K562 (cell line): ENCODE measurements around the gene PPARG. TPM values are rescaled to one million over a fixed set of nuclear protein-coding genes. Genes with fewer than 3 reads are reported as not detected.

ENCODE experiments used
- ATAC-seq: fragments of 200-7000 bp; cut with Tn5 transposase; 3 replicates; pipeline ENCODE4 v1.9.1; 2020; ENCODE audit warnings: moderate library complexity
- BruUV-seq: library from RNA; stranded (reverse); fragments of 400-500 nt; replicated peaks from 2 replicates; lab custom pipeline; 2021; lab: Mats Ljungman, UMichigan
- CTCF ChIA-PET: fragments of 300-600 bp; formaldehyde crosslinking; extraction: SDS; loops from one replicate; lab custom pipeline; 2021; ENCODE audit warnings: low intra/inter-chr PET ratio; lab: Yijun Ruan, JAX
- POLR2A ChIA-PET: fragments of 300-600, 350-650 bp; sonication (Branson Sonifier 250); formaldehyde crosslinking; extraction: SDS; loops from one replicate; lab custom pipeline; 2021; ENCODE audit warnings: antibody characterized with exemption, inconsistent platforms; lab: Yijun Ruan, JAX
- DNase-seq, 4 experiments: peaks; one replicate each; pipeline versions ENCODE4 v3.0.0 to v3.0.0-alpha.2; 2011 to 2018; ENCODE audit warnings: low spot score in 3 of 4, mixed read lengths in 3 of 4; ENCODE audit errors: extremely low read depth in 1 of 4
- FAIRE-seq: peaks from 2 replicates; lab custom pipeline; 2011; peaks lifted over from hg19 to GRCh38; lab: Jason Lieb, UNC
- H2AFZ ChIP-seq: 2 replicates; pipeline ENCODE4 v1.6.0; 2011; ENCODE audit warnings: low read depth, low read length, control low read depth, inconsistent platforms
- H3K27ac ChIP-seq: fragments of 200-600 bp; 3 replicates; pipeline ENCODE4 v1.8.0; 2011; ENCODE audit warnings: low read depth, mild to moderate bottlenecking, control low read depth, inconsistent platforms, low read length, moderate library complexity, mixed read lengths; ENCODE audit errors: extremely low read depth
- H3K27me3 ChIP-seq, 2 experiments: fragments of 300-600 bp in 1 of 2; 2 replicates in 1 of 2; 3 replicates in 1 of 2; pipeline versions ENCODE4 v1.6.0 to v1.8.0; 2011; ENCODE audit warnings: inconsistent platforms in 2 of 2, low read length in 2 of 2, mild to moderate bottlenecking in 1 of 2, mixed read lengths in 1 of 2, moderate library complexity in 1 of 2; ENCODE audit not compliant: control insufficient read depth in 2 of 2, insufficient read depth in 2 of 2
- H3K36me3 ChIP-seq: fragments of 300-600 bp; 3 replicates; pipeline ENCODE4 v1.8.0; 2011; ENCODE audit warnings: mild to moderate bottlenecking, low read length, inconsistent platforms; ENCODE audit not compliant: control insufficient read depth, insufficient read depth
- H3K4me1 ChIP-seq, 2 experiments: fragments of 200-600 bp in 1 of 2; replicated peaks in 1 of 2; 2 replicates in 1 of 2; 3 replicates in 1 of 2; pipeline versions ENCODE4 v1.5.1 to v1.8.0; 2011; ENCODE audit warnings: inconsistent platforms in 2 of 2, low read length in 2 of 2, mild to moderate bottlenecking in 1 of 2, mixed read lengths in 1 of 2, moderate library complexity in 1 of 2; ENCODE audit not compliant: control insufficient read depth in 2 of 2, insufficient read depth in 2 of 2
- H3K4me2 ChIP-seq: 2 replicates; pipeline ENCODE4 v1.6.1; 2011; ENCODE audit warnings: low read length, control low read depth, inconsistent platforms, mixed read lengths; ENCODE audit not compliant: insufficient read depth
- H3K4me3 ChIP-seq: fragments of 200-600 bp; sonication (generic), shearing (Covaris generic); 2 replicates; pipeline ENCODE4 v1.5.1; 2016; ENCODE audit warnings: control low read depth, inconsistent platforms
- H3K79me2 ChIP-seq: fragments of 200-600 bp; 3 replicates; pipeline ENCODE4 v1.8.0; 2011; ENCODE audit warnings: low read length, inconsistent platforms; ENCODE audit not compliant: control insufficient read depth, insufficient read depth
- H3K9ac ChIP-seq, 2 experiments: 2 replicates each; pipeline versions ENCODE4 v1.6.0 to v1.6.1; 2011; ENCODE audit warnings: low read depth in 2 of 2, low read length in 2 of 2, control low read depth in 1 of 2, inconsistent platforms in 1 of 2, mild to moderate bottlenecking in 1 of 2, mixed read lengths in 1 of 2; ENCODE audit not compliant: insufficient read depth in 1 of 2
- H3K9me1 ChIP-seq: one replicate; pipeline ENCODE4 v1.6.0; 2011; ENCODE audit warnings: inconsistent platforms, mild to moderate bottlenecking, low read length, moderate library complexity; ENCODE audit not compliant: control insufficient read depth, insufficient read depth
- H3K9me3 ChIP-seq: replicated peaks from 2 replicates; pipeline ENCODE4 v1.5.1; 2011; ENCODE audit warnings: low read depth, low read length, inconsistent platforms; ENCODE audit not compliant: control insufficient read depth, insufficient read depth
- H4K20me1 ChIP-seq: replicated peaks from 2 replicates; pipeline ENCODE4 v1.6.1; 2011; ENCODE audit warnings: low read length, inconsistent platforms, mixed read lengths; ENCODE audit not compliant: control insufficient read depth, insufficient read depth
- C11orf30 ChIP-seq: fragments of 450-650 bp; IDR thresholded peaks from 2 replicates; pipeline ENCODE4 v1.6.1; 2016; ENCODE audit warnings: low read depth, mild to moderate bottlenecking
- ETS1 ChIP-seq: conservative IDR thresholded peaks from 2 replicates; pipeline ENCODE4 v1.6.1; 2011; ENCODE audit warnings: low read depth, mild to moderate bottlenecking, low read length; ENCODE audit not compliant: control insufficient read depth
- KDM4B ChIP-seq, 2 experiments: fragments of 450-650 bp in 1 of 2; sonication (generic) in 1 of 2; IDR thresholded peaks; 2 replicates each; pipeline ENCODE4 v1.6.1; 2016 to 2017; ENCODE audit warnings: borderline replicate concordance in 2 of 2, antibody characterized with exemption in 1 of 2, low read depth in 1 of 2, mild to moderate bottlenecking in 1 of 2
- LCOR ChIP-seq: sonication (generic); formaldehyde crosslinking; IDR thresholded peaks from 2 replicates; pipeline ENCODE4 v1.8.0; 2022; ENCODE audit warnings: mild to moderate bottlenecking, missing genetic modification reagents
- MAFG ChIP-seq: fragments of 450-650 bp; conservative IDR thresholded peaks from 2 replicates; pipeline ENCODE4 v1.6.1; 2016; ENCODE audit warnings: missing genetic modification characterization, missing compliant biosample characterization
- PHB2 ChIP-seq: fragments of 450-650 bp; IDR thresholded peaks from 2 replicates; pipeline ENCODE4 v1.6.1; 2017; ENCODE audit warnings: low read depth
- PHTF2 ChIP-seq: fragments of 250-450 bp; sonication (Bioruptor Pico); IDR thresholded peaks from 2 replicates; pipeline ENCODE4 v1.5.0; 2021; ENCODE audit warnings: mild to moderate bottlenecking
- RNF2 ChIP-seq: sonication (generic); IDR thresholded peaks from 2 replicates; pipeline ENCODE4 v1.6.1; 2016
- SETDB1 ChIP-seq: IDR thresholded peaks from one replicate; pipeline ENCODE4 v1.6.1; 2012; ENCODE audit warnings: low read length, control low read depth, inconsistent platforms
- SMARCC2 ChIP-seq: fragments of 450-650 bp; IDR thresholded peaks from 2 replicates; pipeline ENCODE4 v1.6.1; 2017; ENCODE audit warnings: antibody characterized with exemption, moderate library complexity, mild to moderate bottlenecking, low read depth
- TSC22D4 ChIP-seq: fragments of 450-650 bp; IDR thresholded peaks from 2 replicates; pipeline ENCODE4 v1.6.1; 2016; ENCODE audit warnings: missing genetic modification characterization, missing biosample characterization, control low read depth
- ZNF184 ChIP-seq: sonication (generic); formaldehyde crosslinking; IDR thresholded peaks from 2 replicates; pipeline ENCODE4 v1.5.0; 2020; ENCODE audit warnings: missing genetic modification reagents
- ZNF311 ChIP-seq: fragments of 250-450 bp; sonication (Bioruptor Pico); IDR thresholded peaks from 2 replicates; pipeline ENCODE4 v1.4.0; 2020; ENCODE audit warnings: mild to moderate bottlenecking, moderate library complexity
- ZNF316 ChIP-seq: fragments of 450-650 bp; IDR thresholded peaks from 2 replicates; pipeline ENCODE4 v1.6.1; 2016
- ZNF75A ChIP-seq: fragments of 450-650 bp; formaldehyde crosslinking; IDR thresholded peaks from 2 replicates; pipeline ENCODE4 v1.4.0; 2020; ENCODE audit warnings: mild to moderate bottlenecking
- WGBS: fragments of 100-300 bp; shearing (Covaris generic); methylation state at CpG from one replicate; pipeline ENCODE4 v1.1.6; 2016; ENCODE audit warnings: low coverage, mixed read lengths; ENCODE audit not compliant: insufficient coverage; ENCODE audit errors: missing lambda C conversion rate; 5-methylcytosine and 5-hydroxymethylcytosine counted together
- in situ Hi-C: fragments of 300-500 bp; cut with MboI; formaldehyde crosslinking; loops from 4 replicates; pipeline ENCODE4 v1.15.0; 2018; ENCODE audit warnings: inconsistent platforms, mixed read lengths
- intact Hi-C: fragments of 100-400 bp; cut with micrococcal nuclease; formaldehyde crosslinking; loops from 2 replicates; pipeline ENCODE4 v1.14.2; 2022
- polyA plus RNA-seq, 8 experiments: library from polyadenylated mRNA; depleted of rRNA in 4 of 8; stranded (reverse) in 5 of 8; unstranded in 3 of 8; fragments of >200 nt; fragmentation: Nextera tagmentation in 2 of 8; fragmentation: Illumina TruSeq in 1 of 8; extraction: Ambion mirVana in 2 of 8; extraction: Trizol in 1 of 8; gene quantifications; 2 replicates each; pipeline versions ENCODE4 v1.2.1 to v1.2.3, GENCODE V29; 2011 to 2014; ENCODE audit warnings: inconsistent platforms in 1 of 8, missing spikeins in 1 of 8
- total RNA-seq, 7 experiments: library from RNA; depleted of rRNA in 6 of 7; stranded (reverse); fragments of >200 nt in 6 of 7; fragmentation: Illumina TruSeq in 2 of 7; extraction: Trizol in 2 of 7; gene quantifications; 2 replicates each; pipeline versions ENCODE4 v1.2.1 to v1.2.3, GENCODE V29; 2011 to 2021; ENCODE audit warnings: low replicate concordance in 1 of 7

Gene PPARG
- total and polyA plus RNA-seq, 9 of the 15 experiments (the other 6 are each of a cell fraction or from before 2014, with no cell fraction given), result not detected

DNA sequence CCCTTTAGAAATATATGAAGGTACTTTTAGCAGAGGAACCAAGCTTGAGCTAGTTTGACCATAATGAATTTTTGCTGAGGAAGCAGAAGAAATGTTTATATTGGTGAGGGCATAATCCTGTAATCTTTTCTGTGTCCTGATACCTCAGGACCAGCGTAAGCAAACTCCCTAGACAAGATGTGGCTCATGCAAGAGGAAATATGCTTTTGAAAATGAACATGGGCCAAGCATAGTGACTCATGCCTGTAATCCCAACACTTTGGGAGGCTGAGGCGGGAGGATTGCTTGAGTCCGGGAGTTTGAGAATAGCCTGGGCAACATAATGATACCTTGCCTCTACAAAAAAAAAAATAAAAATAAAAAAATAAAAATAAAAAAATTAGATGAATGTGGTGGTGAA lies 78.5 kb downstream of the PPARG start:
- no peaks in the 10 kb centered on the region for H3K4me1 ChIP-seq
- in situ Hi-C loops (no loop called here), intact Hi-C loops (no loop called here)
- TF ChIP-seq ETS1, result no peak
- peak; percentile 25; the same call in 1 of the 2 replicates for TF ChIP-seq MAFG (tag)
- TF ChIP-seq ZNF316, result peak; percentile 36; the same call in 1 of the 2 replicates
- TF ChIP-seq C11orf30, result 0 out of 2 replicates have a peak, but pooled peaks have one; percentile 17
- ATAC-seq (no peak), FAIRE-seq (no peak), DNase-seq (no peak)
- H3K4me2 ChIP-seq, result no peak overlapping the region
- no peak overlapping the region for H3K9ac ChIP-seq
- POLR2A ChIA-PET, result no interaction called here
- no peaks in the 10 kb centered on the region; the same call in 1 of the 2 replicates for H3K9me3 ChIP-seq
- no peaks in the 10 kb centered on the region for H3K36me3 ChIP-seq
- BruUV-seq, result no TSS peak
- H2AFZ ChIP-seq, result no peak overlapping the region
- H3K27ac ChIP-seq, result no peak overlapping the region
- peaks cover 0 to 5% of the 10 kb centered on the region in 2 experiments; a peak in 2 of 5 replicates for H3K27me3 ChIP-seq
- CTCF ChIA-PET, result interaction anchor here (0.6 kb wide), 1 partner anchor 1732 kb away, joined by 3 read pairs; no protein-coding TSS in a partner anchor
- H4K20me1 ChIP-seq, result no peaks in the 10 kb centered on the region
- H3K4me3 ChIP-seq, result no peak overlapping the region
- H3K9me1 ChIP-seq, result no peaks in the 10 kb centered on the region
- no peaks in the 10 kb centered on the region for H3K79me2 ChIP-seq
- WGBS, result 2% methylated on average over 3 of the region's 3 CpGs

DNA sequence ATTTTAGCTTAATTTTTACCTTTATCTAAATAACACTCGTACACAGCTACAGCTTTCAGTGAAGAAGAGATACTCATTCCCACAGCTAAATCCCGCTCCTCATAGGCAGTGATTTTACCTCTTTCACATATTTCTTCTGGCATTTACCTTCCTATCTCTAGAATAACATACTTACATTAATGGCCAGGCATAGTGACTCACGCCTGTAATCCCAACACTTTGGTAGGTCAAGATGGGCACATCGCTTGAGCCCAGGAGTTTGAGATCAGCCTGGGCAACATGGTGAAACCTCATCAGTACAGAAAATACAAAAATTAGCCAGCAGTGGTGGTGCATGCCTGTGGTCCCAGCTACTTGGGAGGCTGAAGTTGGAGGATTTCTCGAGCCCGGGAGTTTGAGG lies 80.2 kb downstream of the PPARG start:
- H4K20me1 ChIP-seq, result no peaks in the 10 kb centered on the region
- peaks cover 0 to 5% of the 10 kb centered on the region in 2 experiments; a peak in 2 of 5 replicates for H3K27me3 ChIP-seq
- no peak overlapping the region for H3K4me2 ChIP-seq
- intact Hi-C loops, result no loop called here
- no peaks in the 10 kb centered on the region for H3K9me1 ChIP-seq
- CTCF ChIA-PET, result no interaction called here
- no TSS peak for BruUV-seq
- 0% methylated on average over 6 of the region's 6 CpGs for WGBS
- H3K4me3 ChIP-seq, result no peak overlapping the region
- TF ChIP-seq SMARCC2, result no peak
- TF ChIP-seq SETDB1, result no peak
- no peak for TF ChIP-seq PHTF2 (CRISPR knock-in tag)
- no peak for TF ChIP-seq LCOR (CRISPR knock-in tag)
- TF ChIP-seq TSC22D4 (tag), result no peak
- TF ChIP-seq ZNF184 (CRISPR knock-in tag), result no peak
- TF ChIP-seq KDM4B (IDR thresholded peaks at IDR 0.05; ENCODE audit: borderline replicate concordance in 2 of 2, low read depth in 1 of 2), result no peak
- no peak for TF ChIP-seq PHB2
- TF ChIP-seq ZNF75A, result no peak
- no peak for TF ChIP-seq ZNF311
- TF ChIP-seq RNF2, result no peak
- ATAC-seq, result no peak
- no peak for FAIRE-seq
- no peak overlapping the region for H3K9ac ChIP-seq
- POLR2A ChIA-PET, result interaction anchor here (1.0 kb wide), 1 partner anchor 13 kb away, joined by 3 read pairs; no protein-coding TSS in a partner anchor
- H2AFZ ChIP-seq, result no peak overlapping the region
- no peaks in the 10 kb centered on the region; the same call in 1 of the 2 replicates for H3K9me3 ChIP-seq
- no peaks in the 10 kb centered on the region for H3K79me2 ChIP-seq
- no peaks in the 10 kb centered on the region for H3K4me1 ChIP-seq
- no peaks in the 10 kb centered on the region for H3K36me3 ChIP-seq
- in situ Hi-C loops, result no loop called here
- H3K27ac ChIP-seq, result no peak overlapping the region
- DNase-seq, result no peak
